ENCODE data around the gene CLCA1.

Gene CLCA1

DNA sequence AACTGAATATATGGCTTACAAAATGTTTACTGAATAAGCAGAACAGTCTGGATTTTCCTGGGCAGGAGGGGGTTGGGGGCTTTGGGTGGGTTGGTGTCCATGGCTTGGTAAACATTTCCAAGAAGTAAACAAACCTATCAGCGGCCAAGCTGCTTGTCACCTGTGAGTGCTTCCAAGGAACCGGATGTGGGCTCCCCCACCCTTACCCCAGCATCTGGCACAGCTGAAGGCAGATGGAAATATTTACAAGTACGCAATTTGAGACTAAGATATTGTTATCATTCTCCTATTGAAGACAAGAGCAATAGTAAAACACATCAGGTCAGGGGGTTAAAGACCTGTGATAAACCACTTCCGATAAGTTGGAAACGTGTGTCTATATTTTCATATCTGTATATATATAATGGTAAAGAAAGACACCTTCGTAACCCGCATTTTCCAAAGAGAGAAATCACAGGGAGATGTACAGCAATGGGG lies at the start of gene CLCA1:
Gene CLCA1, plus strand, starts transcription at position 427 of the 477 bp plus-strand sequence. Its CDS starts 45 bp downstream, at position 472.
- Histone ChIP-seq H3K9ac (ENCODE audit: insufficient read length, low read depth) (no peak within 1 kb of the TSS), H3K9me3 (ENCODE audit: insufficient read depth, low read length) (no peaks in the 10 kb centered on the region), H3K36me3 (ENCODE audit: insufficient read depth, insufficient read length, low read length) (no peaks in the 10 kb centered on the region), H3K4me3 (ENCODE audit: insufficient read length, low read depth) (no peak within 1 kb of the TSS), H3K27me3 (ENCODE audit: insufficient read depth, insufficient read length) (no peaks in the 10 kb centered on the region), H3K4me1 (ENCODE audit: insufficient read depth, insufficient read length) (no peaks in the 10 kb centered on the region)
- TF ChIP-seq ZNF274 (IDR thresholded peaks at IDR 0.05; ENCODE audit: low read depth, low read length) (no peak), SUZ12 (IDR thresholded peaks at IDR 0.05; ENCODE audit: extremely low read depth, insufficient read depth, insufficient read length) (no peak)
- no peak for DNase-seq (ENCODE audit: low read depth, low spot score)

- Histone ChIP-seq H3K36me3 (ENCODE audit: insufficient read depth, insufficient read length, low read length) (no peaks in the 10 kb centered on the region), H3K27me3 (ENCODE audit: insufficient read depth, insufficient read length) (no peaks in the 10 kb centered on the region), H3K9ac (ENCODE audit: insufficient read length, low read depth) (no peak overlapping the region), H3K9me3 (ENCODE audit: insufficient read depth, low read length) (no peaks in the 10 kb centered on the region), H3K4me3 (ENCODE audit: insufficient read length, low read depth) (no peak overlapping the region), H3K4me1 (ENCODE audit: insufficient read depth, insufficient read length) (no peaks in the 10 kb centered on the region)
- DNase-seq (ENCODE audit: low read depth, low spot score): peak; percentile 39
- TF ChIP-seq ZNF274 (IDR thresholded peaks at IDR 0.05; ENCODE audit: low read depth, low read length) (no peak), SUZ12 (IDR thresholded peaks at IDR 0.05; ENCODE audit: extremely low read depth, insufficient read depth, insufficient read length) (no peak), YY1 (IDR thresholded peaks at IDR 0.05; ENCODE audit: insufficient read depth, insufficient read length) (no peak)
Measured at GRCh38 chr1:86419277-86419903, 49.3 kb upstream of the CLCA1 start.

- Histone ChIP-seq H3K4me3 (ENCODE audit: insufficient read length, low read depth) (no peak overlapping the region), H3K4me1 (ENCODE audit: insufficient read depth, insufficient read length) (no peaks in the 10 kb centered on the region), H3K36me3 (ENCODE audit: insufficient read depth, insufficient read length, low read length) (no peaks in the 10 kb centered on the region), H3K27me3 (ENCODE audit: insufficient read depth, insufficient read length) (no peaks in the 10 kb centered on the region), H3K9me3 (ENCODE audit: insufficient read depth, low read length) (no peaks in the 10 kb centered on the region), H3K9ac (ENCODE audit: insufficient read length, low read depth) (no peak overlapping the region)
- DNase-seq (ENCODE audit: low read depth, low spot score): no peak
- no peak for TF ChIP-seq SUZ12 (IDR thresholded peaks at IDR 0.05; ENCODE audit: extremely low read depth, insufficient read depth, insufficient read length)
- TF ChIP-seq YY1 (IDR thresholded peaks at IDR 0.05; ENCODE audit: insufficient read depth, insufficient read length): no peak
- TF ChIP-seq ZNF274 (IDR thresholded peaks at IDR 0.05; ENCODE audit: low read depth, low read length): no peak
Measured at GRCh38 chr1:86421601-86422280, 47.0 kb upstream of the CLCA1 start.

DNA sequence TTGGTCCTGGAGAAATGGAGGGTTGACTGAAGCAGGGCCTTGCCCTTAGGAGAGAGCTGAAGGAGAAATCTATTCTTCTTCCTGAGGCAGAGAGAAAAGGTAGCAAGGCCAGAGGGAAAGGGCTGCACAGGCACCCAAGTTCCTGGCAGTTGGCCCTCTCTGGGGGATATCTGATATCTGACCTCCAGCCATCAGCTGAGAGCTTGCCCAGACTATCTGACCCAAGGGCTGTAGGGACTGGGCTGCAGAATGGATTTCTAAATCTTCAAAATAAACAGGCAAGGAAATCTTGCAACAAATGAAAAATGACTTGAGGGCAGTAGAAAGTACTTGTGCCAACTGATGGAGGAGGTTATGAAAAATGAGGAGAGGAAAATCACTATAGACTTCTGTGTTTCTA lies 45.3 kb upstream of the CLCA1 start:
- H3K27me3 ChIP-seq (ENCODE audit: insufficient read depth, insufficient read length): no peaks in the 10 kb centered on the region
- H3K4me3 ChIP-seq (ENCODE audit: insufficient read length, low read depth): no peak overlapping the region
- H3K9me3 ChIP-seq (ENCODE audit: insufficient read depth, low read length): no peaks in the 10 kb centered on the region
- no peak overlapping the region for H3K9ac ChIP-seq (ENCODE audit: insufficient read length, low read depth)
- no peak for TF ChIP-seq YY1 (IDR thresholded peaks at IDR 0.05; ENCODE audit: insufficient read depth, insufficient read length)
- TF ChIP-seq ZNF274 (IDR thresholded peaks at IDR 0.05; ENCODE audit: low read depth, low read length): no peak
- TF ChIP-seq SUZ12 (IDR thresholded peaks at IDR 0.05; ENCODE audit: extremely low read depth, insufficient read depth, insufficient read length): no peak
- no peaks in the 10 kb centered on the region for H3K4me1 ChIP-seq (ENCODE audit: insufficient read depth, insufficient read length)
- DNase-seq (ENCODE audit: low read depth, low spot score): no peak
- no peaks in the 10 kb centered on the region for H3K36me3 ChIP-seq (ENCODE audit: insufficient read depth, insufficient read length, low read length)

- Histone ChIP-seq H3K4me3 (ENCODE audit: insufficient read length, low read depth) (no peak within 1 kb of the TSS), H3K27me3 (ENCODE audit: insufficient read depth, insufficient read length) (no peaks in the 10 kb centered on the region), H3K4me1 (ENCODE audit: insufficient read depth, insufficient read length) (no peaks in the 10 kb centered on the region), H3K9ac (ENCODE audit: insufficient read length, low read depth) (no peak within 1 kb of the TSS), H3K9me3 (ENCODE audit: insufficient read depth, low read length) (no peaks in the 10 kb centered on the region), H3K36me3 (ENCODE audit: insufficient read depth, insufficient read length, low read length) (no peaks in the 10 kb centered on the region)
- TF ChIP-seq ZNF274 (IDR thresholded peaks at IDR 0.05; ENCODE audit: low read depth, low read length): no peak
- TF ChIP-seq YY1 (IDR thresholded peaks at IDR 0.05; ENCODE audit: insufficient read depth, insufficient read length): no peak
- TF ChIP-seq SUZ12 (IDR thresholded peaks at IDR 0.05; ENCODE audit: extremely low read depth, insufficient read depth, insufficient read length): no peak
- no peak for DNase-seq (ENCODE audit: low read depth, low spot score)
Measured at GRCh38 chr1:86423873-86424272, 44.9 kb upstream of the CLCA1 start, which contains the start of gene CLCA2. Gene CLCA2 (plus strand): TSS chr1:86424171. CDS start chr1:86424248, 77 bp downstream.

GRCh38 chr1:86429122-86429725 lies 39.5 kb upstream of the CLCA1 start:
- Histone ChIP-seq H3K4me1 (ENCODE audit: insufficient read depth, insufficient read length) (no peaks in the 10 kb centered on the region), H3K9ac (ENCODE audit: insufficient read length, low read depth) (no peak overlapping the region), H3K36me3 (ENCODE audit: insufficient read depth, insufficient read length, low read length) (no peaks in the 10 kb centered on the region), H3K9me3 (ENCODE audit: insufficient read depth, low read length) (no peaks in the 10 kb centered on the region), H3K27me3 (ENCODE audit: insufficient read depth, insufficient read length) (no peaks in the 10 kb centered on the region), H3K4me3 (ENCODE audit: insufficient read length, low read depth) (no peak overlapping the region)
- TF ChIP-seq ZNF274 (IDR thresholded peaks at IDR 0.05; ENCODE audit: low read depth, low read length) (no peak), SUZ12 (IDR thresholded peaks at IDR 0.05; ENCODE audit: extremely low read depth, insufficient read depth, insufficient read length) (no peak), YY1 (IDR thresholded peaks at IDR 0.05; ENCODE audit: insufficient read depth, insufficient read length) (no peak)
- DNase-seq (ENCODE audit: low read depth, low spot score): no peak

GRCh38 chr1:86429835-86430234 lies 38.9 kb upstream of the CLCA1 start:
- H3K9me3 ChIP-seq (ENCODE audit: insufficient read depth, low read length): no peaks in the 10 kb centered on the region
- no peak overlapping the region for H3K9ac ChIP-seq (ENCODE audit: insufficient read length, low read depth)
- H3K4me3 ChIP-seq (ENCODE audit: insufficient read length, low read depth): no peak overlapping the region
- H3K27me3 ChIP-seq (ENCODE audit: insufficient read depth, insufficient read length): no peaks in the 10 kb centered on the region
- TF ChIP-seq SUZ12 (IDR thresholded peaks at IDR 0.05; ENCODE audit: extremely low read depth, insufficient read depth, insufficient read length): no peak
- TF ChIP-seq ZNF274 (IDR thresholded peaks at IDR 0.05; ENCODE audit: low read depth, low read length): no peak
- no peak for TF ChIP-seq YY1 (IDR thresholded peaks at IDR 0.05; ENCODE audit: insufficient read depth, insufficient read length)
- no peaks in the 10 kb centered on the region for H3K4me1 ChIP-seq (ENCODE audit: insufficient read depth, insufficient read length)
- no peaks in the 10 kb centered on the region for H3K36me3 ChIP-seq (ENCODE audit: insufficient read depth, insufficient read length, low read length)
- no peak for DNase-seq (ENCODE audit: low read depth, low spot score)

Measured in NT2/D1 (cell line).